Gastroesophageal sphincter (tissue), 3 donors: Measurements from ENCODE around the gene ATF5.

Experiments
- POLR2A ChIP-seq, 2 donors: fragments of 450-650 bp; IDR thresholded peaks; one replicate each; pipeline ENCODE4 v1.6.1; 2017; ENCODE audit warnings: antibody characterized with exemption in 2 of 2, mild to moderate bottlenecking in 2 of 2, moderate library complexity in 1 of 2
- TF ChIP-seq, protein P1 (sequence below), 4 experiments: fragments of 200-600 bp in 2 of 4; fragments of 450-650 bp in 2 of 4; sonication (generic) in 1 of 4; IDR thresholded peaks; one replicate each; pipeline ENCODE4 v1.5.1; 2017 to 2019; ENCODE audit warnings: antibody characterized with exemption in 4 of 4, mild to moderate bottlenecking in 2 of 4, moderate library complexity in 2 of 4

DNA sequence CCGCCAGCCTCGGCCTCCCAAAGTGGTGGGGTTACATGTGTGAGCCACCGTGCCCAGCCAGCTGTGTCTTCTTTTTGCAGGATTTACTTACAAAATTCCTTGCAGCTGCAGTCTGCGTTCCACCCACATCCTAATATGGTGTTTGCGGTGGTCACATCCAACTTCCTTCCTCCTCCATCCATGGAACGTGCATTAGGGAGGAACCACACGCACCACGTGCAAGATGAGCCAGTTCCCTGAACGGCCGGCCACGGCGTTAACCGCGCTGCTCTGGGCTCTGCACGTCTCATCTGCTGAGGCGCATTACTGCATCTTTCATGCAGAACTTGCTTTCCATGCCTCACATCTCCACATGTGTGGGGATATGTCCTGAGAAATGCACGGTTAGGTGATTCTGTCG lies 45.0 kb downstream of the ATF5 start:
- no peak for TF ChIP-seq POLR2A (IDR thresholded peaks at IDR 0.05)
- TF ChIP-seq, protein P1, sequence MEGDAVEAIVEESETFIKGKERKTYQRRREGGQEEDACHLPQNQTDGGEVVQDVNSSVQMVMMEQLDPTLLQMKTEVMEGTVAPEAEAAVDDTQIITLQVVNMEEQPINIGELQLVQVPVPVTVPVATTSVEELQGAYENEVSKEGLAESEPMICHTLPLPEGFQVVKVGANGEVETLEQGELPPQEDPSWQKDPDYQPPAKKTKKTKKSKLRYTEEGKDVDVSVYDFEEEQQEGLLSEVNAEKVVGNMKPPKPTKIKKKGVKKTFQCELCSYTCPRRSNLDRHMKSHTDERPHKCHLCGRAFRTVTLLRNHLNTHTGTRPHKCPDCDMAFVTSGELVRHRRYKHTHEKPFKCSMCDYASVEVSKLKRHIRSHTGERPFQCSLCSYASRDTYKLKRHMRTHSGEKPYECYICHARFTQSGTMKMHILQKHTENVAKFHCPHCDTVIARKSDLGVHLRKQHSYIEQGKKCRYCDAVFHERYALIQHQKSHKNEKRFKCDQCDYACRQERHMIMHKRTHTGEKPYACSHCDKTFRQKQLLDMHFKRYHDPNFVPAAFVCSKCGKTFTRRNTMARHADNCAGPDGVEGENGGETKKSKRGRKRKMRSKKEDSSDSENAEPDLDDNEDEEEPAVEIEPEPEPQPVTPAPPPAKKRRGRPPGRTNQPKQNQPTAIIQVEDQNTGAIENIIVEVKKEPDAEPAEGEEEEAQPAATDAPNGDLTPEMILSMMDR (IDR thresholded peaks at IDR 0.05): no peak
